Measurements from ENCODE around the gene ZBBX. TPM values are rescaled to one million over a fixed set of nuclear protein-coding genes. Genes with fewer than 3 reads are reported as not detected.

ZBBX gene
- polyA plus RNA-seq, 1 donor from 2014 or later = 2.7 TPM

DNA sequence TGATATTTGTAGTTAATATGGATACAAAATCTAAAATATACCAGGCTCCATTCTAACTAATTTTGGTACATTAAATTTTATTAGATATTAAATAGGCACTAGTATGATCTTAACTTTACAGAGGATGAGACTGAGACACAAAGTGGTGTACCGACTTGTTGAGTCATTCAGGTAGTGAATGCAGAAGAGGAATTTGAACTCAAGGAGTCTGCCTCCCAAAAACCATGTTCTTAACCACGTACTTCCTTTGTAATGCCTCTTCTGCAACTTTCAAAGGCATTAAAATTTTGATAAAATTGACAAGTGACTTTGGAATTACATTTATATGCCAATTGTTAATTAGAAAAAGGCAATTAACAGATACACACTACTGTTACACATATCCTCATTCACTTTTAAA, 61.8 kb downstream of the ZBBX start:
- Histone ChIP-seq H3F3A (ENCODE audit: insufficient read depth, low read length, poor library complexity, severe bottlenecking) (no peaks in the 10 kb centered on the region), H3K27ac (ENCODE audit: low read length) (no peak overlapping the region), H4K20me1 (ENCODE audit: insufficient read depth) (no peaks in the 10 kb centered on the region)

DNA sequence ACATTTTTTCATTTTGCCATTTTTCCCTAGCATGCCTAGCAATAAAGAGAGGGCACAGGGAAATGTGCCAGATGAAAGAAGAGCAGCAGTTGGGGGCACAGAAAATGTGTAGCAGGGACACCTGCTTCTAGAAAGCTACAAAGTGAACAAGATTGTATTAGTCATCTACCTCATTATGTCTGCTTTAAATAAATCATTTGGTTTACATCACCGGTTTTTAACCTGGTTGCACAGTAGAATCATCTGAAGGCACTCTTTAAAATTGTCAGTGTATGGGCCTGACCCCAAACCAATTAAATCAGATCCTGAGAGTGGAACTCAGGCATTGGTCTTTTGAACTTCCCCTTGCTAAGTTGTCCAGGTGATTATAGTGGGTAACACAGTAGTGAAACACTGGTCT, 73.8 kb downstream of the ZBBX start:
- TF ChIP-seq RAD21 (conservative IDR thresholded peaks at IDR 0.05) = no peak
- no peak for TF ChIP-seq POLR2AphosphoS5 (IDR thresholded peaks at IDR 0.05)
- H3K4me2 ChIP-seq (ENCODE audit: low read length) = no peak overlapping the region
- no peaks in the 10 kb centered on the region for H3K27me3 ChIP-seq (ENCODE audit: insufficient read depth, low read depth, low read length)

More for the DNA sequence above, 61.8 kb downstream of the ZBBX start:
- H3K9ac ChIP-seq (ENCODE audit: low read length) = no peak overlapping the region
- H2AFZ ChIP-seq (ENCODE audit: low read depth, low read length) = no peak overlapping the region
- no peaks in the 10 kb centered on the region for H3K9me3 ChIP-seq (ENCODE audit: low read length)
- H3K27me3 ChIP-seq (ENCODE audit: insufficient read depth, low read depth, low read length) = no peaks in the 10 kb centered on the region
- H3K4me3 ChIP-seq (ENCODE audit: low read length) = no peak overlapping the region
- no peaks in the 10 kb centered on the region for H3K79me2 ChIP-seq (replicated peaks; ENCODE audit: insufficient read depth, low read length)
- H3K4me2 ChIP-seq (ENCODE audit: low read length) = no peak overlapping the region
- H3K9me2 ChIP-seq (ENCODE audit: insufficient read depth, low read length) = no peaks in the 10 kb centered on the region
- TF ChIP-seq SMC3 (conservative IDR thresholded peaks at IDR 0.05; ENCODE audit: poor library complexity) = no peak
- no peak for TF ChIP-seq POLR2AphosphoS5 (IDR thresholded peaks at IDR 0.05)
- no peak for TF ChIP-seq RAD21 (conservative IDR thresholded peaks at IDR 0.05)
- TF ChIP-seq, protein P1, sequence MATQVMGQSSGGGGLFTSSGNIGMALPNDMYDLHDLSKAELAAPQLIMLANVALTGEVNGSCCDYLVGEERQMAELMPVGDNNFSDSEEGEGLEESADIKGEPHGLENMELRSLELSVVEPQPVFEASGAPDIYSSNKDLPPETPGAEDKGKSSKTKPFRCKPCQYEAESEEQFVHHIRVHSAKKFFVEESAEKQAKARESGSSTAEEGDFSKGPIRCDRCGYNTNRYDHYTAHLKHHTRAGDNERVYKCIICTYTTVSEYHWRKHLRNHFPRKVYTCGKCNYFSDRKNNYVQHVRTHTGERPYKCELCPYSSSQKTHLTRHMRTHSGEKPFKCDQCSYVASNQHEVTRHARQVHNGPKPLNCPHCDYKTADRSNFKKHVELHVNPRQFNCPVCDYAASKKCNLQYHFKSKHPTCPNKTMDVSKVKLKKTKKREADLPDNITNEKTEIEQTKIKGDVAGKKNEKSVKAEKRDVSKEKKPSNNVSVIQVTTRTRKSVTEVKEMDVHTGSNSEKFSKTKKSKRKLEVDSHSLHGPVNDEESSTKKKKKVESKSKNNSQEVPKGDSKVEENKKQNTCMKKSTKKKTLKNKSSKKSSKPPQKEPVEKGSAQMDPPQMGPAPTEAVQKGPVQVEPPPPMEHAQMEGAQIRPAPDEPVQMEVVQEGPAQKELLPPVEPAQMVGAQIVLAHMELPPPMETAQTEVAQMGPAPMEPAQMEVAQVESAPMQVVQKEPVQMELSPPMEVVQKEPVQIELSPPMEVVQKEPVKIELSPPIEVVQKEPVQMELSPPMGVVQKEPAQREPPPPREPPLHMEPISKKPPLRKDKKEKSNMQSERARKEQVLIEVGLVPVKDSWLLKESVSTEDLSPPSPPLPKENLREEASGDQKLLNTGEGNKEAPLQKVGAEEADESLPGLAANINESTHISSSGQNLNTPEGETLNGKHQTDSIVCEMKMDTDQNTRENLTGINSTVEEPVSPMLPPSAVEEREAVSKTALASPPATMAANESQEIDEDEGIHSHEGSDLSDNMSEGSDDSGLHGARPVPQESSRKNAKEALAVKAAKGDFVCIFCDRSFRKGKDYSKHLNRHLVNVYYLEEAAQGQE (IDR thresholded peaks at IDR 0.05; ENCODE audit: borderline replicate concordance) = no peak
- TF ChIP-seq TAF1 (IDR thresholded peaks at IDR 0.05; ENCODE audit: low read depth) = no peak
- H3K36me3 ChIP-seq (ENCODE audit: insufficient read depth, low read length) = no peaks in the 10 kb centered on the region

DNA sequence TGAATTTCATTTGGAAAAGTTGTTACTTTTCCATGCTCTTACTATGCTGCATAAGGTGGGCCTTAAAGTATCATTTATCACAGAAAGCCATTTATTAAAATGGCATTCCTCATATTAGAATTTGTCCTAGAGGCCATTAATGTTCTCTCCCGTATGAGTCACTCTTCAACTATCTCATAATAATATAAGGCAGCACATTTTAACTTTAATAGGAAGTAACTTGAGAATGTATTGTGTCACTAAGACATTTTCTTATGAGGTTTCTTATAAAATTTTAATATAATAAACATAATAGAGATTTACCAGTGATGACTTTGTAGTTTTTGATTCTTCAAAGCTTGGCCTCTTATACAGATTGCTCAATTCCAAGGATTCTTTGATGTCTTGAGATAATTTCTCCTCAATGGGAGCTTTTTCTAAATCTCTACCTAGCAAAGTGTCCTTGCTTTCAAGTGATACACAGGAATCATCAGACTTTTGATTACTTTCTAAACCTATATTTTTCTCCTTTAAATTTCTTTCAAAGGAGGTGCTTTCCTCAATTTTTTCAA, 74.7 kb downstream of the ZBBX start:
- no peak overlapping the region for H3K27ac ChIP-seq (ENCODE audit: low read length)
- H3K36me3 ChIP-seq (ENCODE audit: insufficient read depth, low read length) = no peaks in the 10 kb centered on the region
- no peak overlapping the region for H2AFZ ChIP-seq (ENCODE audit: low read depth, low read length)
- TF ChIP-seq EZH2 (IDR thresholded peaks at IDR 0.05; ENCODE audit: borderline replicate concordance, insufficient read depth, low read length, poor library complexity, severe bottlenecking) (no peak), EP300 (conservative IDR thresholded peaks at IDR 0.05; ENCODE audit: poor library complexity, severe bottlenecking) (no peak), MXI1 (conservative IDR thresholded peaks at IDR 0.05; ENCODE audit: poor library complexity, severe bottlenecking) (no peak), SMC3 (conservative IDR thresholded peaks at IDR 0.05; ENCODE audit: poor library complexity) (no peak), RAD21 (conservative IDR thresholded peaks at IDR 0.05) (no peak)
- H3K9me2 ChIP-seq (ENCODE audit: insufficient read depth, low read length) = no peaks in the 10 kb centered on the region
- no peak overlapping the region for H3K4me2 ChIP-seq (ENCODE audit: low read length)
- no peaks in the 10 kb centered on the region for H3K27me3 ChIP-seq (ENCODE audit: insufficient read depth, low read depth, low read length)
- H4K20me1 ChIP-seq (ENCODE audit: insufficient read depth) = no peaks in the 10 kb centered on the region
- no peaks in the 10 kb centered on the region for H3K79me2 ChIP-seq (replicated peaks; ENCODE audit: insufficient read depth, low read length)
- no peaks in the 10 kb centered on the region for H3K9me3 ChIP-seq (ENCODE audit: low read length)
- no peak overlapping the region for H3K4me3 ChIP-seq (ENCODE audit: low read length)
- no peak overlapping the region for H3K9ac ChIP-seq (ENCODE audit: low read length)
- H3F3A ChIP-seq (ENCODE audit: insufficient read depth, low read length, poor library complexity, severe bottlenecking) = no peaks in the 10 kb centered on the region

More for the DNA sequence above, 73.8 kb downstream of the ZBBX start:
- no peak overlapping the region for H3K4me3 ChIP-seq (ENCODE audit: low read length)
- H3F3A ChIP-seq (ENCODE audit: insufficient read depth, low read length, poor library complexity, severe bottlenecking) = no peaks in the 10 kb centered on the region
- H3K79me2 ChIP-seq (replicated peaks; ENCODE audit: insufficient read depth, low read length) = no peaks in the 10 kb centered on the region
- no peak overlapping the region for H3K27ac ChIP-seq (ENCODE audit: low read length)
- no peaks in the 10 kb centered on the region for H4K20me1 ChIP-seq (ENCODE audit: insufficient read depth)
- no peaks in the 10 kb centered on the region for H3K36me3 ChIP-seq (ENCODE audit: insufficient read depth, low read length)
- H3K9me2 ChIP-seq (ENCODE audit: insufficient read depth, low read length) = no peaks in the 10 kb centered on the region
- no peak overlapping the region for H3K9ac ChIP-seq (ENCODE audit: low read length)
- no peaks in the 10 kb centered on the region for H3K9me3 ChIP-seq (ENCODE audit: low read length)
- H2AFZ ChIP-seq (ENCODE audit: low read depth, low read length) = no peak overlapping the region
